Neural cell (in vitro differentiated cells): ENCODE measurements around the gene TSPY2.
"Not testable (repeated sequence)": the region's sequence is repeated elsewhere in the genome, so short reads cannot be mapped to it uniquely, and the experiment has no call there.

ENCODE experiments used
- EP300 ChIP-seq: fragments of 450-650 bp; conservative IDR thresholded peaks from 2 replicates; pipeline ENCODE4 v1.6.1; 2014; ENCODE audit warnings: antibody characterized with exemption, mild to moderate bottlenecking, moderate library complexity; ENCODE audit not compliant: poor library complexity, severe bottlenecking
- EZH2 ChIP-seq: fragments of 200-600, 300-800 bp; shearing (Covaris generic), sonication (generic); IDR thresholded peaks from 2 replicates; pipeline ENCODE4 v1.6.1; 2014; ENCODE audit warnings: antibody characterized with exemption, low read length, borderline replicate concordance, mild to moderate bottlenecking; ENCODE audit not compliant: insufficient read depth, poor library complexity, severe bottlenecking
- TAF1 ChIP-seq: IDR thresholded peaks from 2 replicates; pipeline ENCODE4 v1.6.1; 2012; ENCODE audit warnings: low read depth
- TF ChIP-seq, protein P1 (sequence below): fragments of 450-650 bp; IDR thresholded peaks from 2 replicates; pipeline ENCODE4 v1.5.1; 2014; ENCODE audit warnings: antibody characterized with exemption, mild to moderate bottlenecking, moderate library complexity; ENCODE audit not compliant: poor library complexity, severe bottlenecking

DNA sequence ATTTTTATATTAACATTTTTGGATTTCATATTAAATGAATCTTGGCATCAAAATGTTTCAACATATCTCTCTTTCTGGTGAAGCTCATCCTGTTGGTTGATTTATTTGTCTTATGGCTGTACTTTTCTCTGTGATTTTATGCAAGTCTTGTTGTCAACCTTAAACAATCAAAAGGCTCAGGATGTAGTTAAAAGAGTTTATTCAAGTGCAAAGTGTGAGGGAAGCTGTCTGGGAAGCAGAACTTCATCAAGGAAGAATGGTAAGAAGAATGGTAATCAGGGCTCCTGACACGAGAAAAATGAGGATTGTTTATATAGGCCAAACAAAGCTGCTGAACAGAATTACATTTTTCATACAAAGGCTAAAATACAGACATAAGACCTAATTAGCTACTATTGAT is 29.0 kb upstream of the TSPY2 start:
- TF ChIP-seq, protein P1, sequence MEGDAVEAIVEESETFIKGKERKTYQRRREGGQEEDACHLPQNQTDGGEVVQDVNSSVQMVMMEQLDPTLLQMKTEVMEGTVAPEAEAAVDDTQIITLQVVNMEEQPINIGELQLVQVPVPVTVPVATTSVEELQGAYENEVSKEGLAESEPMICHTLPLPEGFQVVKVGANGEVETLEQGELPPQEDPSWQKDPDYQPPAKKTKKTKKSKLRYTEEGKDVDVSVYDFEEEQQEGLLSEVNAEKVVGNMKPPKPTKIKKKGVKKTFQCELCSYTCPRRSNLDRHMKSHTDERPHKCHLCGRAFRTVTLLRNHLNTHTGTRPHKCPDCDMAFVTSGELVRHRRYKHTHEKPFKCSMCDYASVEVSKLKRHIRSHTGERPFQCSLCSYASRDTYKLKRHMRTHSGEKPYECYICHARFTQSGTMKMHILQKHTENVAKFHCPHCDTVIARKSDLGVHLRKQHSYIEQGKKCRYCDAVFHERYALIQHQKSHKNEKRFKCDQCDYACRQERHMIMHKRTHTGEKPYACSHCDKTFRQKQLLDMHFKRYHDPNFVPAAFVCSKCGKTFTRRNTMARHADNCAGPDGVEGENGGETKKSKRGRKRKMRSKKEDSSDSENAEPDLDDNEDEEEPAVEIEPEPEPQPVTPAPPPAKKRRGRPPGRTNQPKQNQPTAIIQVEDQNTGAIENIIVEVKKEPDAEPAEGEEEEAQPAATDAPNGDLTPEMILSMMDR: not testable (repeated sequence)
- not testable (repeated sequence) for TF ChIP-seq EZH2, TAF1, EP300
